Activated CD4-positive, alpha-beta T cell treated with anti-CD3 and anti-CD28 coated beads for 48 hours (primary cell): ENCODE measurements around the gene PTPN14.

ENCODE experiments used
- DNase-seq: peaks from one replicate; pipeline ENCODE4 v3.0.0-alpha.2; 2020

PTPN14 gene

DNA sequence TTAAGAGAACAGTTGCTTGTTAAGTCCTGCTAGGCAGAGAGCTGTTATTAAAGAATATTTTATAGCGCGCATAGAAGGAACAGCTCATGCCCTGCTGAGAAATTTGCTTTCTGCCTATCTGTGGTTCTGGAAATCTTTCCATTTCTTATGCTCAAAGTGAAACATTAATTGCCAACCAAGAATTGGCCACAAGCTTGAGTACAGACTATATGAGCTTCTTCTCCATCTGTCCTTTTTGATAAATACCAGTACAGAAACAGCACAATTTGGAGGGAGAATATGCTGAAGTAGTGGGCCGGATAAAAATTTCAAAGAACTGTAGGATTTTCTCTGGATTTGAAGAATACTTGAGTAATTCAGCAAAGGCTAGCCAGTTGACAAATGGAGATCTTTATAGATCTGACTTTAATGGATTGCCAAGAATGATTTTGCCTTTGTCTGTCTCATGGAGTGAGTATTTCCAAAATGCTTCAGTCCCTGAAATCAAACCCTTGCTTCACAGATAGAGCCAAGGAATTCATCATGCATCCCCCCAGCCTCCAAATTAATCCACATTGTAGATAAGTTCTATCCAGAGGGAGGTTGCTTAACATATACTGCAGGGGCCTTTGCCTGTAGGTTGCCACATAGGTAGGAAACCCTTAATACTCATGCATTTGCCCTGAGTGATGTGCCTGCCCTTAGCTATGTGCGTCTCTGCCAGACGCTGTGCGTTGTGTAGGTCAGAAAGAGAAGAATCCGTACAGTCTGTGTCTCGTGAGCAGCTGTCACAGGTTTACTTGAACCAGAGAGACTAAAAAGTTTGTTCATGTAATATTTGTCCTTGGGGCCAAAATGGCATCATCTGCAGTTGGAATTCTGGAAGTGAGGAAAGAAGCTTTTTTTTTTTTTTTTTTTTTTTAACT lies 226.3 kb downstream of the PTPN14 start:
- no peak for DNase-seq

DNA sequence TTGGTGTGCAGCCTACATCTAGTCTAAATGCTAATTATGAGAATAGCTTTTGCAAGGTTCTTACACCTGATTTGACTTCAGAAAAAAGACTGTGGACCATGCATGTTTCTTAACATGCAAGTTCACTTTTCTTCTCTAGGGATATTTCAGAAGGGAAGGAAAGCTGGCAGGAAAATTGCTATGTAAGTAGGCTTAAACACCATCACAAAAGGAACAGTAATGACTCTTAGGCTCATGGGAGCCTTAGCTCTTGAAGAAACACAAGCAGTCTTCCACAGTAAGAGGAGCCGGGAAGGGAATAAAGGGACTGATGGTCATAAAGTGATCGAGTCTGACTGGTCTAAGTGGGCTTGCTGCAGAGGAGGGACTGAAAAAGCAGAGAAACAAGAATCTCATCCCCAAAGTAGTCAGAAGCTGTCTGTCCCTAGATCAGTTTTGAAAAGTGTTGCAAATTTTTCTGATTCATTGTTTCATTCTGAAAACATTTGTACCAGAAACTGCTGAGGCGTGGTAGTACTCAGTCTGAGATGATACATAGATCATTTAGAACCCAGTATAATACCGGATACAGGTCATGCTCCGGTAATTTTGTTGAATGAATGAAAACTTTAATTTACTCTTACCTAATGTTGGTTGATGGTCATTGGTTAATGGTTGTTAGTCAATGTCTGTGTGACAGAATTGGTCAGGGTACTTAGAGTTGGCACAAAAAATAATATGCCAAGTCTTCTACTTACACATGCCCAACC lies 229.5 kb downstream of the PTPN14 start:
- no peak for DNase-seq

DNA sequence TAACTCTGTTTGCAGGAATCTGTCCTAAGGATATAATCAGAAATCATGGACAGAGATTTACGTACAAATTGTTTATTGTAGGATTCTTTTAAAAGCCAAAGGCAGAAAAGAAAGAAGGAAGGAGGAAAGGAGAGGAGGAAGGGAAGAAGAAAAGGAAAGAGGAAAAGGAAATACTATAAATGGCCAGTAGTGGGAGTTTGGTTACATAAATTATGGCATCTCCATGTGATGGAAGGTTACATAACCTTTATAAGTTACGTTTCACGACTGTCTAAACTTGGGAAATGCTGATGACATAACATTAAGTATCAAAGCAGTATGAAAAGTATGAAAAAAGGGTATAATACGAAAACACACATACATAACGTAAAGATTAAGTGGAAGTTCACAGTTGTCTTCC lies 231.5 kb downstream of the PTPN14 start:
- DNase-seq = no peak

DNA sequence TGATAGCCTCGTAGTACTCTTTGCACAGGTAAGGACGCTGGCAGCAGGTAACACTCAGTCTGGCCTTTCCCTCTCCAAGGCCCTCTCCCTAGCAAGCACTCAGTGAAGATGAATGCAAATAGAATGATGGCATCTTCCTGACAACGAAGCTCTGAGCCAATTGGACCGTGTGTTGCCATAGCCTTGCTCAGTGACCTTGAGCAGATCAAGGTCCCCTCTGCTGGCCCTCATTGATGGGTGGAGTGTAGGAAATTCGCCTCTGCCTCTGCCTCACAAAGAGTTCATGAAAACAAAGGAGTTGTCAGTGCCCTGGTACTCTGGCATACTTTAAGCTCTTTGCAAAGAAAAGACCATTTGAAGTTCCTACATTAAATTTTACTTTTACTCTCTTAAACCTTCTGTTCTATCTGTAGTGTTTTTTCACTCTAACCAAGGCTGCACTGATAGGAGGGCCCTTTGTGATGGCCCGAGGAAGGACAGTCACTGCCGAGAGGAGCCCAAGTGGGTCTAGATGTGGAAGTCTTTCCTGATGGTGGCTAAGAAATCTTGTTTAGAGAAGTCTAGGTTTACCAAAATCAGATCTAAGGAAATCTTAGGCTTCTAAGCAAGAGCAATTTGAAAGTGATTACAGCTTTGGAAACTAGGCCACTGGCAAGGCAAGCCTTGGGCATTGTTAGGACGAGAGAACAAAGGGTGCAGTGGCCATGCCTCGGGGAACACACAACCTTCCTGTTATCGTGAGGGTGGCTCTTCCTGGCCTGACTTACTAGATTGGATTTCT lies 232.3 kb downstream of the PTPN14 start:
- no peak for DNase-seq

DNA sequence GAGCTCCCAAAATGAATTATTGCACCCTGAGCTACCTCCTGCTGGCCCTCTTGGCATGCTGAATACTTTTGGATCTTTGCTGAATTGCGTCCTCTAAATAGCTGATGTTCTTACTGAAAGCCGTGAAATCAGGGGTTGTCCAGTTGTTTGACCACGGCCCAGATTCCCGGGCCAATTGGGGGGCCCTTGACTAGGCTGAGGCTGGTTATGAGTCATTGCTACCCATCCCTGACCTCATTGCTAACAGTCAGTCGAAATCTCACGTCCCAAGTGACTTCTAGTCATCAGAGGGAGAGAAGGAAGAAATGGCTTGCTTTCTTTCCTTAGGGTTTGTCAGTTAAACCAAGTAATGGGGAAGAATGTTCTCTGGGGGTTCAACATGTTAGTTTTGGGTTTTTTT lies 233.0 kb downstream of the PTPN14 start:
- DNase-seq = no peak

DNA sequence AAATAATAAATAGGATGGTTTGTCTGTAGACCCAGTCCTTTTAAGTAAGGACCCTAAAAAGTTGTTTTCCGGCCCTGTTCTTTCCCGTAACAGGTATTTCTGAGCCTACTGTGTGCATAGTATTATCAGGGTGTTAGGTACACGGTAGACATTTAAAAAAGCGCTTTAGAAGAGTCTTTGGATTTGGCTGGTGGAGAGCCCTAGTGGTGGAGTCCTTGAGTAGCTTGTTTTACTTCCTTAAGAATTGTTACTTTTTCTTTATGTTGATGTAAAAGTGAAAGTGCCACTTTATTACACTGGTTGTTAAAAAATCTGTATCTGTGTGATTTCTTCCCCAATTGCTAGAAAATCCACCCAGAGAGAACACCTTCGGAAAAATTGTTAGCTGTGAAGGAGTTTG lies 233.7 kb downstream of the PTPN14 start:
- no peak for DNase-seq

DNA sequence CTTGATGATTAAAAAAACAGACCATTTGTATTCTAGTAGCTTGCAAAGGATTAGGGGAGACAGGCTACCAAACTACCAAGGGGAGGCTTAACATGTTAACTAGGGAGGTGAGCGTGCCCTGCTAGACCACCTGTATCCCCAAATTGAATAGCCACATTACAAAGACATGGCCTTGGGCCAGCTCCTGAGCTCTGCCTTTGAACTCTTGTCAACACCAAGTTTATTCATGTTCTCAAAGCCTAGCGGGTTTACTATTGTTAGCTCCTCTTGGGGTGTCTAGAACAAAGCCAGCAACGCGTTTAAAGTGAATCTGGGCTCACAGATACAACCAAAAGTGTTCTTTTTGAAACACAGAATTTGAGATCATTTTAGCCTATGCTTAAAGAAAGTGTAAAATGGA lies 234.1 kb downstream of the PTPN14 start:
- DNase-seq = no peak

DNA sequence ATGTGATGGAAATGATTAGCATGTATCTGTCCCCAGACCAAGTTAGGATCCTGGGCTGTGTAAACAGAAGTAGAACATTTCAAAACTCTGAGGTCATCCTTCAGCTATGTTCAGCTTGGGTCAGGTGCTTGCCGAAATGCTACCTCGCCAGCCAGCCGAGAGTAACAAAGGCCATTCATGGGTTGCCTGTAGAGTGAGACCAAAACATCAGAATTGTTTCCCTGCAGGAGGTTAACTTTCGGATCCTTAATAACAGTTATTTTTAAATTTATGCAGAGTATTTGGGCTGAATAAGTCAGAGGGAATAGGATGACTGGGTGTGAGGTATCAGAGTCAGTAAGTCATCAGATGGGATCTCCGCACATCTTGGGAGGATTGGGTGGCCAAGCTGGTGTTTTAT lies 234.8 kb downstream of the PTPN14 start:
- DNase-seq = no peak

DNA sequence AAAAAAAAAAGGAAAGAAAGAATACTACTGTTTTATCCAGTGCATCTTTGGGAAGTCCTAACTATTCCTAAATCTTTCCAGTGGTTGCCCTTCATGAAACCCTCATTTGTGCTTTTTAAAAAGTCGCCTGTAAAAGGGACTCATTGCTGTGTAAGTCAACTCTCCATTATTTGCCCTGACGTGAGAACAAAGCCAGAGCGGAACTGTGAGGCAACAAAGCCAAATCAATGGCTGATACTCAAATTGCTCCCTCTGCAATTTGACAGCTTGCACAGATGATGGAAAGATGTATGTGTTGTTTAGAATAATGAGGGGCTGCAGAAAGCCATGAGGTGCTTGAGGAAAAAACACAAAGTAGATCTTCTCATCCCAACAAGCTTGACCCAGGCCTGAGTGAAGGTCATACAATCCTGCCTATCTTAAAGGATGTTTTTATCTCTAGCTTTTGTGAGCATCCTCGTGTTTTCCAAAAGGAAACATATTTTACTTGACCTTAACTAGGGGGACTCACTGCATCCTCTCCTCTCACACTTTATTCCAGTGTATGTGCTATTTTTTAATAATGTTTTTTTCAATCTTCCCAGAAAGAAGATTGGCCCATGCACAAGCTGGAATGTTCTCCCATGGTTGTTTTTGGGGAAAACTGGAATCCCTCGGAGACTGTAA lies 237.1 kb downstream of the PTPN14 start:
- no peak for DNase-seq

DNA sequence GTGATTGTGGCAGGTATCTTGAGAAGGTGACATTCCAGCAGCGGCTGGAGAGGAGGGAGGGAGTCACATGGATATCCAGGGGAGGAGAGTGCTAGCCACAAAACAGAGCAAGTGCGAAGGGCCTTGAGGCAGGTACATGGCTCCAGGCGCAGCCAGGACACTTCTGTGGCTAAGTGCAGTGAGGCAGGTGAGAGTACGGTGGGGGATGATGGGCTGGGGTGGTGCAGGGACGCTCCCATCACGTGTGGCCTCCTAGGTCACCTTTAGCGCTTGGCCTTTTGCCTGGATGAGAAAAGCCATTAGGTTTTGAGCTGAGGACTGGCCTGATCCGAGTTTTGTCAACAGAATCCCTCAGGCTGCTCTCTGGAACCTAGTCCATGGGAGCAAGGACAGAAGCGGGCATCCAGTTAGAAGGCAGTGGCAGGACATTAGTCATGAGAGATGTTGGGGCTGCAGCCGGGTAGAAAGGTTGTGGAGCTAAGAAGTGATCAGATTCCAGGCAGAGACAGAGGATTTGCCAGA lies 238.8 kb downstream of the PTPN14 start:
- DNase-seq = no peak

DNA sequence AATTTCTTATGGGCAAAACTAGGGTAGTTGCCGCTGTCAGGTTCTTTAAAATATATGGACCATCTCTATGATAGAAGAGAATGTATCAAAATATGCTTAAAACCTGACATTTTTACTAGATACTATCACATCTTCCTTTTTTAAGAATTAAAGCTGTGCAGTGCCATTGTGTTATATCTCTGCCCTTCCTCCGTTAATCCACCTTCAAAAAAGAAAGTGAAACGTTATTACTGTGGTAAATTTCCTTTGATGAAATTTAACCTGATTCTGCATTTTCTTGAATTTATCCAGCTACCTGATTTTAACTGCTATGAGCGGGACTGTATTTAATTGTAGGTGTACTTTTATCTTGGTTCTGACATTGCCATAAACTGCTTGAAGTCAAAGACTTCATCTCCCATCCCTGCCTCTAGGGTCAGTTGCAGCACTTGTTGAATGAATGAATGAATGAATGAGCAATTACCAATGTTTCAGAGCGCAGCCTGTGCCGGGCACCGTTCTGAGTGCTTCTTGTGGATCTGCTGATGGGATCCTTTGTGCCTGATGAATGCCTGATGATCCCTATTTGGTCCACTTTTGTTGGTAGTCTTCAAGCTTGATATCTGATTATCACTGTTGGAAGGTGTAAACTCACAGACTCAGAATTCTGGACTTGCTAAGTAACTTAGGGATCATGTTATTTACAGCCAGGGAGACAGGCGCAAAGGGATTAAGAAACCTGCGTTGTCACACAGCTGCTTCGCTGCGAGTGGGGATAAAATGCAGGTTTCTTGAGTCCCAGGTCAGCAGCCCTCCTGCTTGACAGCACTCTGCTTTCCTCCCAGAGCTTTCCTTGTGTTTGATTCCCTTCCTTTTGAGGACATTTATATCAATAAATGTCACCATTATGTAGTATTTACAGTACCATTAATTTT lies 240.4 kb downstream of the PTPN14 start:
- no peak for DNase-seq

DNA sequence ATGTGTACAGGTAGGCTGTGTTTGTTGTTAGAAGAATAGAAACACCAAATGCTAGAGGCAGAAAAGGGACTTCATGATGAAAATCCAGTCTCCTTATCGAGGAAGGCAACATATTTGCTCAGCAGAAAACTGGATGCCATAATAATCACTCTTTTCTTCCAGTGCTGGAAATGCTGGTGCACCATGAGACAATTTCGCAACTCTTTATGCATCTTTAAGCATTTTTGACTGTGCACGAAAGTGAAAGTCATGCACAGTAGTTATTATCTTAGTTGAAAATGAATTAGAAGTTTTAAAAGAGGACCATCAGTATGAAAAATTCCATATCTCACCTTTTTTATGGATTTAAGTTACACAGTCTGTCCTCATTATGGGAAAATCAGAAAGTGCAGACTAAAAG lies 241.4 kb downstream of the PTPN14 start:
- DNase-seq = no peak

DNA sequence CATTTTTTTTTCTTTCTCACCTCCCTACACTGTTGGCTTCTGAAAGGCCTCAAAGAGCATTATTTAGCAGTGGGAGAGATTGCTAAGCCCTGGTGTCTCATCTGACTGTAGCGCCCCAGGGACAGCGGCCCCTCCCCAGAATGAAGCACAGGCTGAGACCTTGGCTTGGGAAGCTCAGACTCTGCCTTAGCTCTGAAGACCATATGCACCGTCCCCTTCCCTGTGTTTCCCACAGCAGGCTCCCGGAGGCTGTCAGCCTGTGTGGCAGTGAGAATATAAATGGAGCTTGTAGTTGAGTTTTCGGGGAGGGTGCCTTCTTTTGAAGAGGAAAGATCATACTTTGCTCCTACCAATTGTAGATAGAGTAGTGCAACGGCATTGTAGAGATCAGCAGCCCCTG lies 245.1 kb downstream of the PTPN14 start:
- no peak for DNase-seq

DNA sequence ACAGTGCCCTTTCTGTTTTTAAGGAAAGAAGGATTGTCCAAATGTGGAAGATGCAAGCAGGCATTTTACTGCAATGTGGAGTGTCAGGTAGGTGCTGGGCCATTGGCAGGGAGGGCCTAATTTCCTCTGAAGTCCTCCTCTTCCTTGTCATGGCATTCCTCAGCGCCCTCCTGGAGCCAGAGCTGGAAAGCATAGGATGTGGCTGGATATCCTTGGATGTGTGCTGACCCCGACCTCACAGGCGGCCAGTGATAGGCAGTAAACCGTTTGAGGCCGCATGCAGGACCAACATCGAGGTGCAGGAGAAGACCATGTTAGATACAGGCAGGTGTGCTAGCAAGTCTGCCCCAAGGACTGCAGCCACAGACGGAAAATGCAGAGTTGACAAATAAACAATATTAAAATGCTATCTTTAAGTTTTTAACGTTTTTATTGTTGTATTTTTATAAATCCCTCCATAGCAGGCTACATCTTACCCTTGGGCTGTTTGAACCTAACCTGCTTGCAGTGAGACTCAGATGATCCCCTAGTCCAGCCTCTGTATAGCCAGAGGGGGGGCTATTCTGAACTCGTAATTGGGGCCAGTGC lies 246.1 kb downstream of the PTPN14 start:
- no peak for DNase-seq

DNA sequence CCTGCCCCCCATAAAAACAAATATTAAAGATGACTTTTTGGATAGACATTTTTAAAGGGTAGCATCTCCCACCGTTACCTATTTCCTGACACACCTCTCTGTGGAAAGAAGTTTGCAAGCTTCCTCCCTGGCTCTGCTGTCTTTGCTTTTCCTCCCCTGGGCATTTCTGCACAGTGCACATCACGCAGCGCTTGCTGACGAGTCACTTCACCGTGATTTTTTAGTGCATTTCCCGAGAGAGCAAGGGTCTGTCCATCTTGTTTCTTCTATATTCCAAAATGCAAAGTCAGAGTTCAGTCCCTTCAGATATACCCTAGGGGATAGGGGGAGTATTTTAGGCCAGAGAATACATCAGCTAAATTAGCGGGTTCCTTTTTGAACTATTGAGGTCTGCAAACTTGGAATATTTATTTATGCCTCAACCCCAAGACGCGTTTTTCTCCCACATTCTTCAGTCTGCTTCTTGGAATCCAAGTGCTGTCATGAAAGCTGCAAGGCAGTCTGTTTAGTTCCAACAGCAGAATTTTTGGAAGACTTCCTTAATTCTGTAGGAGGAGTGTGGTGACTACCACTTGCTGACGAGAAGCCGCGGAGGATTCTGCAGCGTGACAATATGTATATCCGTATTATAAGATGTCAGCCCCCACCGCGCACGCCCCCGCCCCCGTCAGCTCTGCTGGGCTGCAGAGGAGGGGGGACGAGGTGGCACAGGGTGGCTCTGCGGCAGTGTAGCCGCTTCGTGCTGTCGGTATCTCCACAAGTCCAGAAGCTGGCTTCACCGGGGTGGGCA lies 248.1 kb downstream of the PTPN14 start:
- no peak for DNase-seq

DNA sequence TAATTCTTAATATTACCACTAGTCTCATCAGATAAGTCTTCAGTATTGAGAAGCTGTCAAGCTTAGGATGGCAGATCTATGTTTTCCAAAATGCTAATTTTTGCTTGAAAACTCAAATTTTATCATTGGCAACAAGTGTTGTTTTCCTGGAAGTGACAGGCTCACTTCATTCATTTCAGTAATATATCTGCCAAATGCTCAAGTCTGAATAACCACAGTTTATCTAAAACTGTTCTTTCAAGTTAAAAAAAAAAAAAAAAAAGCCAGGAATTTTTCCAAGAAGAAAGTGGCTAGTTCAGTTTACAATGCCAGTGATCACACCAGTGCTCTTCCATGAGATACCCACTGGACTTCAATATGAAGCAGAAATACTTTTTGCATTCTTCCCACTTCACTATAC lies 249.9 kb downstream of the PTPN14 start:
- no peak for DNase-seq

DNA sequence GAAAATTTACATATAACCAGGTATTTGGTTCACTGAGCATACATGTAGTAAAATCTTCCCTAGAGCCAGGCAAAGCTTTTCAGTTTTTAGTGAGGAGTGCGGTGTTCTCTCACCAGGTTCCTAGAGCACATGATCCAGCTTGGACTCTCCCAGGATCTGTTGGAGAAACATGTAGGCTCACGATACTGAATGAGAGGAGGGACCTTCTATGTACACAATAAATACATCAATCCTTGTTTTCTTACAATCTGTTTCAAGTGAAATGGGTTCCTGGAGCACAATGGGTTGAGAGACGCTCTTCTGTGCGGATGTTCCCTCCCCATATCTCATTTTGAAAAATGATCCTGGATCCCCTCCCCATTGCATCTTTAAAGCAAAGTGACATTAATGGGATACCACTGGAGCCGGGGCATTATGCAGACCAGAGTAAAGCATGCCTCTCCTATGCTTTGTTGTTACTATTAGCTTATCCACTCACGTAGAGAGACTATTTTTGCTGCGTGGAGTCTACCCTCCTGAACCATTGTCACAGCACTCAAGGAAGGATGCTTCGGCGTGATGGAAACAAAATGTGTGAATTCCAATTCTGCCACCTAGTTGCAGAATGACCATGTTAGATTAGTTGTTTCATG lies 251.1 kb downstream of the PTPN14 start:
- DNase-seq = no peak
